HepG2 (cell line): ENCODE data around the gene POLE4. TPM values are rescaled to one million over a fixed set of nuclear protein-coding genes. Genes with fewer than 3 reads are reported as not detected.

Experiments
- ARID2 ChIP-seq: sonication (generic); formaldehyde crosslinking; IDR thresholded peaks from 2 replicates; pipeline ENCODE4 v1.8.1; 2022; ENCODE audit warnings: mild to moderate bottlenecking, missing genetic modification reagents, borderline replicate concordance
- CTCF ChIP-seq: sonication (generic); formaldehyde crosslinking; IDR thresholded peaks from 2 replicates; pipeline ENCODE4 v1.5.0; 2020; ENCODE audit warnings: mild to moderate bottlenecking, missing genetic modification reagents, moderate library complexity
- ESRRA ChIP-seq: sonication (generic); formaldehyde crosslinking; IDR thresholded peaks from 2 replicates; pipeline ENCODE4 v1.5.1; 2020; ENCODE audit warnings: mild to moderate bottlenecking, low read depth, missing genetic modification reagents
- HNRNPK ChIP-seq: fragments of 200-400 bp; formaldehyde crosslinking; IDR thresholded peaks from 2 replicates; pipeline ENCODE4 v1.6.1; 2018; ENCODE audit warnings: low read length, low read depth, moderate library complexity, mild to moderate bottlenecking; ENCODE audit not compliant: poor library complexity, severe bottlenecking
- MATR3 ChIP-seq: sonication (generic); formaldehyde crosslinking; IDR thresholded peaks from 2 replicates; pipeline ENCODE4 v1.4.0; 2020; ENCODE audit warnings: missing genetic modification reagents
- MZF1 ChIP-seq: sonication (generic); formaldehyde crosslinking; IDR thresholded peaks from 2 replicates; pipeline ENCODE4 v1.8.1; 2023; ENCODE audit warnings: mild to moderate bottlenecking, missing genetic modification reagents, borderline replicate concordance
- NFATC3 ChIP-seq: sonication (generic); formaldehyde crosslinking; IDR thresholded peaks from 2 replicates; pipeline ENCODE4 v1.5.1; 2020; ENCODE audit warnings: mild to moderate bottlenecking, missing genetic modification reagents
- NKX3-1 ChIP-seq: sonication (generic); formaldehyde crosslinking; IDR thresholded peaks from 2 replicates; pipeline ENCODE4 v1.5.0; 2020; ENCODE audit warnings: missing genetic modification reagents
- SNAPC4 ChIP-seq: sonication (generic); formaldehyde crosslinking; IDR thresholded peaks from 2 replicates; pipeline ENCODE4 v1.4.0; 2020; ENCODE audit warnings: mild to moderate bottlenecking, missing genetic modification reagents
- ZFY ChIP-seq: sonication (generic); formaldehyde crosslinking; IDR thresholded peaks from 2 replicates; pipeline ENCODE4 v1.4.0; 2020; ENCODE audit warnings: missing genetic modification reagents
- ZNF160 ChIP-seq: sonication (generic); formaldehyde crosslinking; IDR thresholded peaks from 2 replicates; pipeline ENCODE4 v1.8.0; 2022; ENCODE audit warnings: mild to moderate bottlenecking, inconsistent platforms, missing genetic modification reagents
- ZNF30 ChIP-seq: sonication (generic); formaldehyde crosslinking; IDR thresholded peaks from 2 replicates; pipeline ENCODE4 v1.5.0; 2020; ENCODE audit warnings: mild to moderate bottlenecking, missing genetic modification reagents
- ZNF317 ChIP-seq: sonication (generic); formaldehyde crosslinking; IDR thresholded peaks from 2 replicates; pipeline ENCODE4 v1.5.0; 2020; ENCODE audit warnings: mild to moderate bottlenecking, missing genetic modification reagents
- ZNF496 ChIP-seq: sonication (generic); formaldehyde crosslinking; IDR thresholded peaks from 2 replicates; pipeline ENCODE4 v1.8.1; 2023; ENCODE audit warnings: mild to moderate bottlenecking, moderate library complexity, missing genetic modification reagents; ENCODE audit not compliant: insufficient replicate concordance
- ZNF724P ChIP-seq: sonication (generic); formaldehyde crosslinking; IDR thresholded peaks from 2 replicates; pipeline ENCODE4 v1.8.0; 2022; ENCODE audit warnings: missing genetic modification reagents, borderline replicate concordance
- ZNF780A ChIP-seq: sonication (generic); formaldehyde crosslinking; IDR thresholded peaks from 2 replicates; pipeline ENCODE4 v1.8.0; 2022; ENCODE audit warnings: mild to moderate bottlenecking, missing genetic modification reagents, moderate library complexity
- polyA plus RNA-seq, 8 experiments: library from polyadenylated mRNA; depleted of rRNA in 3 of 8; stranded (reverse) in 7 of 8; unstranded in 1 of 8; fragments of >200 nt; fragmentation: Illumina TruSeq in 4 of 8; extraction: Trizol in 4 of 8; gene quantifications; 2 replicates each; pipeline versions ENCODE4 v1.2.1 to v1.2.3, GENCODE V29; 2011 to 2016; ENCODE audit warnings: low read depth in 4 of 8, missing spikeins in 1 of 8, mixed read lengths in 1 of 8; ENCODE audit not compliant: insufficient read depth in 1 of 8
- total RNA-seq, 5 experiments: library from RNA; depleted of rRNA; stranded (reverse); fragments of >200 nt; fragmentation: Illumina TruSeq; extraction: Trizol; gene quantifications; 2 replicates each; pipeline ENCODE4 v1.2.3, GENCODE V29; 2016; ENCODE audit warnings: low read depth in 1 of 5
- TF ChIP-seq, protein P1 (sequence below): sonication (generic); formaldehyde crosslinking; conservative IDR thresholded peaks from 2 replicates; pipeline ENCODE4 v1.4.0; 2020; ENCODE audit warnings: missing genetic modification reagents
- TF ChIP-seq, protein P2 (sequence below): sonication (generic); formaldehyde crosslinking; IDR thresholded peaks from 2 replicates; pipeline ENCODE4 v1.5.0; 2020; ENCODE audit warnings: missing genetic modification reagents
- TF ChIP-seq, protein P3 (sequence below): sonication (generic); formaldehyde crosslinking; IDR thresholded peaks from 2 replicates; pipeline ENCODE4 v1.5.0; 2020; ENCODE audit warnings: missing genetic modification reagents

The POLE4 gene
- total and polyA plus RNA-seq, 2 of the 13 experiments (the other 11 are each of a cell fraction or from before 2014, with no cell fraction given): 106 to 116 TPM

DNA sequence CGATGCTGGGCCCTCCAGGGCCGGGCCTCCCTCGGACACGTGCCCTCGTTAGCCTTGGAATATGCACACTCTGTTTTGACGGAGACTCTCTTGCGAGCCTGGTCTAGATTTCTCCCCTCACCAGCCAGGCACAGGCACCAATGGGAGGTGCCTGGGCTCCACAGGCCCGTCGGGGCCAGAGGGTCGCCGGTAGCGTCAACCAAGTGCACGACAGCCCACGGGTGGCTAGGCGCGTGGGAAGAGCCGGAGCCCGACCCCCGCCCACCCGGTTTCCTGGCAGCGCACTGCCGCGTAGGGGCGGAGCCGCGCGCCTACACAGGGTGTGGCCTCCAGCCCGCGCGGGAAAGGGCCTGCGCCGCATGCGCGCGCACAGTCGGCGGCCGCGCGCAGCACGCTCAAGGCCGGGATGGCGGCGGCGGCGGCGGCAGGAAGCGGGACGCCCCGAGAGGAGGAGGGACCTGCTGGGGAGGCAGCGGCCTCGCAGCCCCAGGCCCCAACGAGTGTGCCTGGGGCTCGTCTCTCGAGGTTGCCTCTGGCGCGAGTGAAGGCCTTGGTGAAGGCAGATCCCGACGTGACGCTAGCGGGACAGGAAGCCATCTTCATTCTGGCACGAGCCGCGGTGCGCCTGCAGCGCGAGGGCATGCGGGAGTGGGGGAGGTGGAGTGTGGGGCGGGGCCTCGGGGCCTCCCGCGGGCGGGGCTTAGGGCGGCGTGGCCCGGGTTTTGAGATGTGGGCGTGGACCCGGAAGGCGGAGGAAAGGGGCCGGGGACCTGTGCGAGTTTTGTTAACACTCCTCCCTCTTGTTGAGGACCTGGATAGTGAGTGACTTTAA, at the start of gene POLE4 (continued):
- peak; percentile 98 for TF ChIP-seq SNAPC4 (CRISPR knock-in tag)
- peak; percentile 60; the same call in 1 of the 2 replicates for TF ChIP-seq NFATC3
- TF ChIP-seq MZF1 (CRISPR knock-in tag): 0 out of 2 replicates have a peak, but pooled peaks have one; percentile 24
- peak; percentile 96 for TF ChIP-seq NKX3-1 (CRISPR knock-in tag)
- peak; percentile 99 for TF ChIP-seq ARID2 (CRISPR knock-in tag)
- peak; percentile 94 for TF ChIP-seq ZNF160
- TF ChIP-seq, protein P1, sequence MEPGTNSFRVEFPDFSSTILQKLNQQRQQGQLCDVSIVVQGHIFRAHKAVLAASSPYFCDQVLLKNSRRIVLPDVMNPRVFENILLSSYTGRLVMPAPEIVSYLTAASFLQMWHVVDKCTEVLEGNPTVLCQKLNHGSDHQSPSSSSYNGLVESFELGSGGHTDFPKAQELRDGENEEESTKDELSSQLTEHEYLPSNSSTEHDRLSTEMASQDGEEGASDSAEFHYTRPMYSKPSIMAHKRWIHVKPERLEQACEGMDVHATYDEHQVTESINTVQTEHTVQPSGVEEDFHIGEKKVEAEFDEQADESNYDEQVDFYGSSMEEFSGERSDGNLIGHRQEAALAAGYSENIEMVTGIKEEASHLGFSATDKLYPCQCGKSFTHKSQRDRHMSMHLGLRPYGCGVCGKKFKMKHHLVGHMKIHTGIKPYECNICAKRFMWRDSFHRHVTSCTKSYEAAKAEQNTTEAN (CRISPR knock-in tag): peak; percentile 96
- TF ChIP-seq ESRRA (CRISPR knock-in tag): peak; percentile 32; the same call in 1 of the 2 replicates
- peak; percentile 93 for TF ChIP-seq ZNF724P (CRISPR knock-in tag)
- TF ChIP-seq CTCF: peak; percentile 48
- TF ChIP-seq, protein P2, sequence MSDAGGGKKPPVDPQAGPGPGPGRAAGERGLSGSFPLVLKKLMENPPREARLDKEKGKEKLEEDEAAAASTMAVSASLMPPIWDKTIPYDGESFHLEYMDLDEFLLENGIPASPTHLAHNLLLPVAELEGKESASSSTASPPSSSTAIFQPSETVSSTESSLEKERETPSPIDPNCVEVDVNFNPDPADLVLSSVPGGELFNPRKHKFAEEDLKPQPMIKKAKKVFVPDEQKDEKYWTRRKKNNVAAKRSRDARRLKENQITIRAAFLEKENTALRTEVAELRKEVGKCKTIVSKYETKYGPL (CRISPR knock-in tag): peak; percentile 85; the same call in 1 of the 2 replicates
- TF ChIP-seq MATR3: no peak; the same call in 1 of the 2 replicates
- TF ChIP-seq ZFY (CRISPR knock-in tag): peak; percentile 95
- TF ChIP-seq ZNF496: no peak
- TF ChIP-seq ZNF780A (CRISPR knock-in tag): peak; percentile 87
- TF ChIP-seq ZNF30: peak; percentile 94
- TF ChIP-seq ZNF317: peak; percentile 93
- TF ChIP-seq, protein P3, sequence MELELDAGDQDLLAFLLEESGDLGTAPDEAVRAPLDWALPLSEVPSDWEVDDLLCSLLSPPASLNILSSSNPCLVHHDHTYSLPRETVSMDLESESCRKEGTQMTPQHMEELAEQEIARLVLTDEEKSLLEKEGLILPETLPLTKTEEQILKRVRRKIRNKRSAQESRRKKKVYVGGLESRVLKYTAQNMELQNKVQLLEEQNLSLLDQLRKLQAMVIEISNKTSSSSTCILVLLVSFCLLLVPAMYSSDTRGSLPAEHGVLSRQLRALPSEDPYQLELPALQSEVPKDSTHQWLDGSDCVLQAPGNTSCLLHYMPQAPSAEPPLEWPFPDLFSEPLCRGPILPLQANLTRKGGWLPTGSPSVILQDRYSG (CRISPR knock-in tag): peak; percentile 99
- TF ChIP-seq HNRNPK: peak; percentile 67
